ENCODE results near the gene DAGLB.

GRCh38 chr7:6360841-6361240, 86.9 kb downstream of the DAGLB start:
- TF ChIP-seq CTCF (IDR thresholded peaks at IDR 0.05) = no peak
- TF ChIP-seq POLR2A (IDR thresholded peaks at IDR 0.05) = no peak
